K562 (cell line): ENCODE data around the gene CCR5AS.

Experiments
- BMI1 ChIP-seq: fragments of 150-350 bp; IDR thresholded peaks from 2 replicates; pipeline ENCODE4 v1.6.1; 2014; ENCODE audit warnings: low read length
- CEBPB ChIP-seq: fragments of 450-650 bp; IDR thresholded peaks from 2 replicates; pipeline ENCODE4 v1.6.1; 2016; ENCODE audit warnings: missing genetic modification characterization, missing compliant biosample characterization
- CREB3L1 ChIP-seq: fragments of 450-650 bp; IDR thresholded peaks from 2 replicates; pipeline ENCODE4 v1.6.1; 2014; ENCODE audit warnings: low read depth, mild to moderate bottlenecking, moderate library complexity, borderline replicate concordance
- IRF2 ChIP-seq: sonication (generic); formaldehyde crosslinking; IDR thresholded peaks from 2 replicates; pipeline ENCODE4 v1.8.1; 2022; ENCODE audit warnings: mild to moderate bottlenecking, missing genetic modification reagents
- MCM5 ChIP-seq: fragments of 450-650 bp; IDR thresholded peaks from 2 replicates; pipeline ENCODE4 v1.6.1; 2016; ENCODE audit warnings: low read depth
- MTA3 ChIP-seq: fragments of 450-650 bp; formaldehyde crosslinking; IDR thresholded peaks from 2 replicates; pipeline ENCODE4 v1.6.1; 2017; ENCODE audit warnings: mild to moderate bottlenecking, borderline replicate concordance
- NFXL1 ChIP-seq: fragments of 450-650 bp; formaldehyde crosslinking; IDR thresholded peaks from 2 replicates; pipeline ENCODE4 v1.4.0; 2021; ENCODE audit warnings: mild to moderate bottlenecking
- RBBP5 ChIP-seq: fragments of 200-600 bp; sonication (generic); IDR thresholded peaks from 2 replicates; pipeline ENCODE4 v1.6.1; 2012; ENCODE audit warnings: borderline replicate concordance, mild to moderate bottlenecking, low read length, control low read depth, inconsistent platforms; ENCODE audit not compliant: insufficient read depth, poor library complexity, severe bottlenecking
- TAL1 ChIP-seq: fragments of 450-650 bp; IDR thresholded peaks from 2 replicates; pipeline ENCODE4 v1.6.1; 2016; ENCODE audit warnings: mild to moderate bottlenecking
- YY1 ChIP-seq, 3 experiments: IDR thresholded peaks; 2 replicates each; pipeline ENCODE4 v1.6.1; 2011; ENCODE audit warnings: low read length in 2 of 3, mild to moderate bottlenecking in 2 of 3, moderate library complexity in 2 of 3, borderline replicate concordance in 1 of 3, control low read depth in 1 of 3, low read depth in 1 of 3; ENCODE audit not compliant: insufficient read depth in 3 of 3, insufficient replicate concordance in 2 of 3, control insufficient read depth in 1 of 3, insufficient read length in 1 of 3; ENCODE audit errors: extremely low read depth in 1 of 3
- ZNF347 ChIP-seq: fragments of 450-650 bp; formaldehyde crosslinking; IDR thresholded peaks from 2 replicates; pipeline ENCODE4 v1.4.0; 2020; ENCODE audit warnings: low read depth, mild to moderate bottlenecking, moderate library complexity
- ZNF431 ChIP-seq: sonication (generic); formaldehyde crosslinking; IDR thresholded peaks from 2 replicates; pipeline ENCODE4 v1.8.0; 2022; ENCODE audit warnings: mild to moderate bottlenecking, missing genetic modification reagents
- ZNF79 ChIP-seq: fragments of 250-450 bp; sonication (Bioruptor Pico); IDR thresholded peaks from 2 replicates; pipeline ENCODE4 v1.4.0; 2020; ENCODE audit warnings: low read depth, mild to moderate bottlenecking, moderate library complexity
- TF ChIP-seq, protein P1 (sequence below): fragments of 250-450 bp; sonication (Bioruptor Pico); IDR thresholded peaks from 2 replicates; pipeline ENCODE4 v1.4.0; 2020; ENCODE audit warnings: mild to moderate bottlenecking, moderate library complexity
- TF ChIP-seq, protein P2 (sequence below): fragments of 200-800 bp; sonication (Bioruptor generic); IDR thresholded peaks from 2 replicates; pipeline ENCODE4 v1.6.1; 2017; ENCODE audit warnings: missing genetic modification characterization, missing compliant biosample characterization
- TF ChIP-seq, protein P3 (sequence below), 2 experiments: IDR thresholded peaks; 2 replicates each; pipeline ENCODE4 v1.6.1; 2011; ENCODE audit warnings: borderline replicate concordance in 1 of 2, control low read depth in 1 of 2, low read depth in 1 of 2, low read length in 1 of 2, mild to moderate bottlenecking in 1 of 2, mixed read lengths in 1 of 2, moderate library complexity in 1 of 2; ENCODE audit not compliant: insufficient read depth in 1 of 2, insufficient read length in 1 of 2, poor library complexity in 1 of 2, severe bottlenecking in 1 of 2; ENCODE audit errors: extremely low read depth in 1 of 2

CCR5AS gene

DNA sequence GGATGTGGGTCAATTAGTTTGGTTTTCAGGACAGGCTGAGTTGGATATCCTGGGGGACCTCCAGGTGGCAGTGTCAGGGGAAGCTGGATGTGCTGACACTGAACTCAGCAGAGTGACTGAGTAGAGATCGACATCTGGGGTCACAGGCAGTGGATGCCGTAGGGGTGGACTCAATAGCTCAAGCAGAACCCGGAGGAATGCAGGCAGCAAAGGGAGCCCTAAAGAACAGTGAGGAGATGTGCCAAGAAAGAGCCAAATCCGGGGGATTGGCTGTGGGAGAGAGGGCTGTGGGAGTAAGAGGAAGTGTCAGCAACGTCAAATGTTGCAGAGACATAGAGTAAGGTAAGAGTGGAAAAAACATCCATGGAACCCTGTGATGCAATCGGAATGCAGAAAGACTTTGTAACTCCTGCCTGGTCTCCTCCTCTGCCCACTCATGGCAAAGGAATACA lies 11.6 kb downstream of the CCR5AS start (continued):
- TF ChIP-seq, protein P1, sequence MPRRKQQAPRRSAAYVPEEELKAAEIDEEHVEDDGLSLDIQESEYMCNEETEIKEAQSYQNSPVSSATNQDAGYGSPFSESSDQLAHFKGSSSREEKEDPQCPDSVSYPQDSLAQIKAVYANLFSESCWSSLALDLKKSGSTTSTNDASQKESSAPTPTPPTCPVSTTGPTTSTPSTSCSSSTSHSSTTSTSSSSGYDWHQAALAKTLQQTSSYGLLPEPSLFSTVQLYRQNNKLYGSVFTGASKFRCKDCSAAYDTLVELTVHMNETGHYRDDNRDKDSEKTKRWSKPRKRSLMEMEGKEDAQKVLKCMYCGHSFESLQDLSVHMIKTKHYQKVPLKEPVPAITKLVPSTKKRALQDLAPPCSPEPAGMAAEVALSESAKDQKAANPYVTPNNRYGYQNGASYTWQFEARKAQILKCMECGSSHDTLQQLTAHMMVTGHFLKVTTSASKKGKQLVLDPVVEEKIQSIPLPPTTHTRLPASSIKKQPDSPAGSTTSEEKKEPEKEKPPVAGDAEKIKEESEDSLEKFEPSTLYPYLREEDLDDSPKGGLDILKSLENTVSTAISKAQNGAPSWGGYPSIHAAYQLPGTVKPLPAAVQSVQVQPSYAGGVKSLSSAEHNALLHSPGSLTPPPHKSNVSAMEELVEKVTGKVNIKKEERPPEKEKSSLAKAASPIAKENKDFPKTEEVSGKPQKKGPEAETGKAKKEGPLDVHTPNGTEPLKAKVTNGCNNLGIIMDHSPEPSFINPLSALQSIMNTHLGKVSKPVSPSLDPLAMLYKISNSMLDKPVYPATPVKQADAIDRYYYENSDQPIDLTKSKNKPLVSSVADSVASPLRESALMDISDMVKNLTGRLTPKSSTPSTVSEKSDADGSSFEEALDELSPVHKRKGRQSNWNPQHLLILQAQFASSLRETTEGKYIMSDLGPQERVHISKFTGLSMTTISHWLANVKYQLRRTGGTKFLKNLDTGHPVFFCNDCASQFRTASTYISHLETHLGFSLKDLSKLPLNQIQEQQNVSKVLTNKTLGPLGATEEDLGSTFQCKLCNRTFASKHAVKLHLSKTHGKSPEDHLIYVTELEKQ = no peak
- peak; percentile 77 for TF ChIP-seq CEBPB (tag)
- no peak for TF ChIP-seq YY1 (IDR thresholded peaks at IDR 0.05; ENCODE audit: borderline replicate concordance in 1 of 3, control insufficient read depth in 1 of 3, extremely low read depth in 1 of 3, insufficient read depth in 3 of 3, insufficient read length in 1 of 3, insufficient replicate concordance in 2 of 3, low read depth in 1 of 3, low read length in 2 of 3)
- TF ChIP-seq ZNF431 (CRISPR knock-in tag) = no peak
- no peak for TF ChIP-seq CREB3L1
- no peak for TF ChIP-seq MTA3
- no peak for TF ChIP-seq NFXL1 (CRISPR knock-in tag)
- no peak for TF ChIP-seq MCM5
- TF ChIP-seq, protein P2, sequence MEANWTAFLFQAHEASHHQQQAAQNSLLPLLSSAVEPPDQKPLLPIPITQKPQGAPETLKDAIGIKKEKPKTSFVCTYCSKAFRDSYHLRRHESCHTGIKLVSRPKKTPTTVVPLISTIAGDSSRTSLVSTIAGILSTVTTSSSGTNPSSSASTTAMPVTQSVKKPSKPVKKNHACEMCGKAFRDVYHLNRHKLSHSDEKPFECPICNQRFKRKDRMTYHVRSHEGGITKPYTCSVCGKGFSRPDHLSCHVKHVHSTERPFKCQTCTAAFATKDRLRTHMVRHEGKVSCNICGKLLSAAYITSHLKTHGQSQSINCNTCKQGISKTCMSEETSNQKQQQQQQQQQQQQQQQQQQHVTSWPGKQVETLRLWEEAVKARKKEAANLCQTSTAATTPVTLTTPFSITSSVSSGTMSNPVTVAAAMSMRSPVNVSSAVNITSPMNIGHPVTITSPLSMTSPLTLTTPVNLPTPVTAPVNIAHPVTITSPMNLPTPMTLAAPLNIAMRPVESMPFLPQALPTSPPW (CRISPR knock-in tag) = no peak
- TF ChIP-seq, protein P3, sequence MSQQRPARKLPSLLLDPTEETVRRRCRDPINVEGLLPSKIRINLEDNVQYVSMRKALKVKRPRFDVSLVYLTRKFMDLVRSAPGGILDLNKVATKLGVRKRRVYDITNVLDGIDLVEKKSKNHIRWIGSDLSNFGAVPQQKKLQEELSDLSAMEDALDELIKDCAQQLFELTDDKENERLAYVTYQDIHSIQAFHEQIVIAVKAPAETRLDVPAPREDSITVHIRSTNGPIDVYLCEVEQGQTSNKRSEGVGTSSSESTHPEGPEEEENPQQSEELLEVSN (IDR thresholded peaks at IDR 0.05; ENCODE audit: borderline replicate concordance in 1 of 2, extremely low read depth in 1 of 2, insufficient read depth in 1 of 2, insufficient read length in 1 of 2, low read depth in 1 of 2, low read length in 1 of 2, poor library complexity in 1 of 2, severe bottlenecking in 1 of 2) = no peak
- no peak for TF ChIP-seq RBBP5
- TF ChIP-seq ZNF79 (CRISPR knock-in tag) = peak; percentile 14; the same call in 1 of the 2 replicates
- TF ChIP-seq BMI1 = no peak
- TF ChIP-seq ZNF347 (CRISPR knock-in tag) = no peak
- no peak for TF ChIP-seq TAL1
- TF ChIP-seq IRF2 (CRISPR knock-in tag) = no peak
